Measurements from ENCODE around the gene HOXA3.

DNA sequence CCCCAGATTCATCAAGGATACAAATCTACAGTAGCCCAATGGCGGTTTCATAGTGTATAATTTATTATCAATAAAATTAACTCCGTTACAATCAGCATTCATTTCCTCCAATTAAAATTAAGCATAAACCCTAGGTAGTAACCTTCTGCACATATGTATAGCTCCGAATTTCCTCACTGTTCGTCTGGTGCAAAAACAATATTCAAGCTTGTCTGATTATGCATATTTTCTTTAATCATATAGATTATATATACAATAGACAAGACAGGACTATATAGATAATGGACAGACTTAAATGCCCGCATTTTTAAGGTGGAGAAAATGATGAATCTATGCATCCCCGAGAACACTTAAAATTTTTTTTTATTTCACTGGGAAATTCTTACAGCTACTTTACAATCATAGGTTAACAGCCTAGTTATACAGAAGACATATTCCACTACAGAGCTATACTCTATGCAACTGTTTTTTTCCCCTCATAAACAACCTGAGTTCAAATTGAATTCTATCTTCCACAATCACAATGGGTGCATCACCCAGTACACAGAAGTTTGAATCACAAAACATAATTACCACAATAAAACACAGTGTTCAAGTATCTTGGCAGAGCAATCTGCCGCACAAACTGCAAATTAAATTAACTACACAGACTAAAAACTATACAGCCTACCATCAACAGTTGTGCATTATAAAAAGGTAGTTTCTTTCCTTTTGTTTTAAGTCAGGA lies 10.3 kb upstream of the HOXA3 start:
- TF ChIP-seq FOS (IDR thresholded peaks at IDR 0.05; ENCODE audit: extremely low read depth, insufficient read length), result no peak
- no peak for TF ChIP-seq CHD4 (IDR thresholded peaks at IDR 0.05; ENCODE audit: insufficient read depth, insufficient replicate concordance, low read depth, low read length, poor library complexity, severe bottlenecking)
- TF ChIP-seq, protein P1, sequence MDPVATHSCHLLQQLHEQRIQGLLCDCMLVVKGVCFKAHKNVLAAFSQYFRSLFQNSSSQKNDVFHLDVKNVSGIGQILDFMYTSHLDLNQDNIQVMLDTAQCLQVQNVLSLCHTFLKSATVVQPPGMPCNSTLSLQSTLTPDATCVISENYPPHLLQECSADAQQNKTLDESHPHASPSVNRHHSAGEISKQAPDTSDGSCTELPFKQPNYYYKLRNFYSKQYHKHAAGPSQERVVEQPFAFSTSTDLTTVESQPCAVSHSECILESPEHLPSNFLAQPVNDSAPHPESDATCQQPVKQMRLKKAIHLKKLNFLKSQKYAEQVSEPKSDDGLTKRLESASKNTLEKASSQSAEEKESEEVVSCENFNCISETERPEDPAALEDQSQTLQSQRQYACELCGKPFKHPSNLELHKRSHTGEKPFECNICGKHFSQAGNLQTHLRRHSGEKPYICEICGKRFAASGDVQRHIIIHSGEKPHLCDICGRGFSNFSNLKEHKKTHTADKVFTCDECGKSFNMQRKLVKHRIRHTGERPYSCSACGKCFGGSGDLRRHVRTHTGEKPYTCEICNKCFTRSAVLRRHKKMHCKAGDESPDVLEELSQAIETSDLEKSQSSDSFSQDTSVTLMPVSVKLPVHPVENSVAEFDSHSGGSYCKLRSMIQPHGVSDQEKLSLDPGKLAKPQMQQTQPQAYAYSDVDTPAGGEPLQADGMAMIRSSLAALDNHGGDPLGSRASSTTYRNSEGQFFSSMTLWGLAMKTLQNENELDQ (CRISPR knock-in tag; IDR thresholded peaks at IDR 0.05; ENCODE audit: borderline replicate concordance), result no peak
- no peak for TF ChIP-seq EZH2 (IDR thresholded peaks at IDR 0.05; ENCODE audit: borderline replicate concordance, low read depth, low read length)
- no peak for TF ChIP-seq RNF2 (IDR thresholded peaks at IDR 0.05)
- TF ChIP-seq, protein P2, sequence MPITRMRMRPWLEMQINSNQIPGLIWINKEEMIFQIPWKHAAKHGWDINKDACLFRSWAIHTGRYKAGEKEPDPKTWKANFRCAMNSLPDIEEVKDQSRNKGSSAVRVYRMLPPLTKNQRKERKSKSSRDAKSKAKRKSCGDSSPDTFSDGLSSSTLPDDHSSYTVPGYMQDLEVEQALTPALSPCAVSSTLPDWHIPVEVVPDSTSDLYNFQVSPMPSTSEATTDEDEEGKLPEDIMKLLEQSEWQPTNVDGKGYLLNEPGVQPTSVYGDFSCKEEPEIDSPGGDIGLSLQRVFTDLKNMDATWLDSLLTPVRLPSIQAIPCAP (CRISPR knock-in tag; IDR thresholded peaks at IDR 0.05; ENCODE audit: borderline replicate concordance), result no peak
- no peak for TF ChIP-seq CHD2 (IDR thresholded peaks at IDR 0.05; ENCODE audit: low read depth, low read length)
- no peak for TF ChIP-seq POLR2A (conservative IDR thresholded peaks at IDR 0.05)
- TF ChIP-seq KDM1A (IDR thresholded peaks at IDR 0.05), result no peak
- no peak for TF ChIP-seq U2AF2 (optimal IDR thresholded peaks at IDR 0.05; ENCODE audit: low read depth, low read length)
- TF ChIP-seq, protein P3, sequence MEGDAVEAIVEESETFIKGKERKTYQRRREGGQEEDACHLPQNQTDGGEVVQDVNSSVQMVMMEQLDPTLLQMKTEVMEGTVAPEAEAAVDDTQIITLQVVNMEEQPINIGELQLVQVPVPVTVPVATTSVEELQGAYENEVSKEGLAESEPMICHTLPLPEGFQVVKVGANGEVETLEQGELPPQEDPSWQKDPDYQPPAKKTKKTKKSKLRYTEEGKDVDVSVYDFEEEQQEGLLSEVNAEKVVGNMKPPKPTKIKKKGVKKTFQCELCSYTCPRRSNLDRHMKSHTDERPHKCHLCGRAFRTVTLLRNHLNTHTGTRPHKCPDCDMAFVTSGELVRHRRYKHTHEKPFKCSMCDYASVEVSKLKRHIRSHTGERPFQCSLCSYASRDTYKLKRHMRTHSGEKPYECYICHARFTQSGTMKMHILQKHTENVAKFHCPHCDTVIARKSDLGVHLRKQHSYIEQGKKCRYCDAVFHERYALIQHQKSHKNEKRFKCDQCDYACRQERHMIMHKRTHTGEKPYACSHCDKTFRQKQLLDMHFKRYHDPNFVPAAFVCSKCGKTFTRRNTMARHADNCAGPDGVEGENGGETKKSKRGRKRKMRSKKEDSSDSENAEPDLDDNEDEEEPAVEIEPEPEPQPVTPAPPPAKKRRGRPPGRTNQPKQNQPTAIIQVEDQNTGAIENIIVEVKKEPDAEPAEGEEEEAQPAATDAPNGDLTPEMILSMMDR (IDR thresholded peaks at IDR 0.05 in 2 of 3, conservative IDR thresholded peaks at IDR 0.05 in 1 of 3; ENCODE audit: insufficient read depth in 2 of 3, low read depth in 1 of 3, low read length in 3 of 3), result no peak
- no peak for TF ChIP-seq SMAD1 (IDR thresholded peaks at IDR 0.05; ENCODE audit: low read depth, low read length, partially characterized antibody)

All from K562 (cell line).